Chondrocyte (in vitro differentiated cells): ENCODE measurements around the gene RPAP3. TPM values are rescaled to one million over a fixed set of nuclear protein-coding genes. Genes with fewer than 3 reads are reported as not detected.
A peak's percentile ranks its signal among the peaks of the same experiment; 100 is the strongest.

Experiments
- DNase-seq: peaks from one replicate; pipeline ENCODE4 v3.0.0; 2021; ENCODE audit warnings: mixed read lengths, low spot score
- H3K27ac Mint-ChIP-seq: one replicate; pipeline ENCODE4 v1.8.0; 2021; ENCODE audit warnings: mild to moderate bottlenecking, moderate library complexity, mixed read lengths; ENCODE audit not compliant: unreplicated experiment
- H3K27me3 Mint-ChIP-seq: 2 replicates; pipeline ENCODE4 v1.8.0; 2021; ENCODE audit warnings: low read depth, mixed read lengths
- H3K36me3 Mint-ChIP-seq: 2 replicates; pipeline ENCODE4 v1.8.0; 2021; ENCODE audit warnings: low read depth, mixed read lengths
- H3K4me1 Mint-ChIP-seq: 2 replicates; pipeline ENCODE4 v1.8.0; 2021; ENCODE audit warnings: low read depth, mild to moderate bottlenecking, mixed read lengths
- H3K4me3 Mint-ChIP-seq: one replicate; pipeline ENCODE4 v1.8.0; 2021; ENCODE audit warnings: mild to moderate bottlenecking, moderate library complexity, mixed read lengths; ENCODE audit not compliant: unreplicated experiment
- H3K9me3 Mint-ChIP-seq: 2 replicates; pipeline ENCODE4 v1.8.0; 2021; ENCODE audit warnings: low read depth, mixed read lengths
- CTCF ChIP-seq: fragments of 200-600 bp; sonication (generic); IDR thresholded peaks from 2 replicates; pipeline ENCODE4 v1.5.0; 2021; ENCODE audit warnings: antibody characterized with exemption, mild to moderate bottlenecking, moderate library complexity
- long read RNA-seq: library from polyadenylated mRNA; stranded (forward); transcript quantifications from one replicate; pipeline ENCODE4 v2.0.0, GENCODE V29; 2021
- total RNA-seq: library from RNA; stranded (reverse); gene quantifications from 3 replicates; pipeline ENCODE4 v1.2.1, GENCODE V29; 2021

RPAP3 gene, protein sequence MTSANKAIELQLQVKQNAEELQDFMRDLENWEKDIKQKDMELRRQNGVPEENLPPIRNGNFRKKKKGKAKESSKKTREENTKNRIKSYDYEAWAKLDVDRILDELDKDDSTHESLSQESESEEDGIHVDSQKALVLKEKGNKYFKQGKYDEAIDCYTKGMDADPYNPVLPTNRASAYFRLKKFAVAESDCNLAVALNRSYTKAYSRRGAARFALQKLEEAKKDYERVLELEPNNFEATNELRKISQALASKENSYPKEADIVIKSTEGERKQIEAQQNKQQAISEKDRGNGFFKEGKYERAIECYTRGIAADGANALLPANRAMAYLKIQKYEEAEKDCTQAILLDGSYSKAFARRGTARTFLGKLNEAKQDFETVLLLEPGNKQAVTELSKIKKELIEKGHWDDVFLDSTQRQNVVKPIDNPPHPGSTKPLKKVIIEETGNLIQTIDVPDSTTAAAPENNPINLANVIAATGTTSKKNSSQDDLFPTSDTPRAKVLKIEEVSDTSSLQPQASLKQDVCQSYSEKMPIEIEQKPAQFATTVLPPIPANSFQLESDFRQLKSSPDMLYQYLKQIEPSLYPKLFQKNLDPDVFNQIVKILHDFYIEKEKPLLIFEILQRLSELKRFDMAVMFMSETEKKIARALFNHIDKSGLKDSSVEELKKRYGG
- 23.8 to 35.8 TPM (median 26.1 TPM) in 3 replicates for total RNA-seq
- long read RNA-seq, full-length matches to known transcripts: 24 of 27 reads
- long read RNA-seq, partial matches to known transcripts: 2 of 27 reads
- long read RNA-seq, other reads (novel, unspliced or antisense): 1 of 27 reads

GRCh38 chr12:47705566-47706425, at the start of gene RPAP3:
Gene RPAP3 (minus strand): TSS chr12:47706030. CDS start chr12:47702840, 3,190 bp downstream.
- Mint-ChIP-seq H3K36me3 (no peaks in the 10 kb centered on the region), H3K27ac (peak within 1 kb of the TSS; percentile 98), H3K4me1 (peaks cover 29% of the 10 kb centered on the region), H3K9me3 (no peaks in the 10 kb centered on the region), H3K4me3 (peak within 1 kb of the TSS; percentile 92), H3K27me3 (no peaks in the 10 kb centered on the region)
- peak; percentile 97 for DNase-seq
- peak; percentile 87 for TF ChIP-seq CTCF

DNA sequence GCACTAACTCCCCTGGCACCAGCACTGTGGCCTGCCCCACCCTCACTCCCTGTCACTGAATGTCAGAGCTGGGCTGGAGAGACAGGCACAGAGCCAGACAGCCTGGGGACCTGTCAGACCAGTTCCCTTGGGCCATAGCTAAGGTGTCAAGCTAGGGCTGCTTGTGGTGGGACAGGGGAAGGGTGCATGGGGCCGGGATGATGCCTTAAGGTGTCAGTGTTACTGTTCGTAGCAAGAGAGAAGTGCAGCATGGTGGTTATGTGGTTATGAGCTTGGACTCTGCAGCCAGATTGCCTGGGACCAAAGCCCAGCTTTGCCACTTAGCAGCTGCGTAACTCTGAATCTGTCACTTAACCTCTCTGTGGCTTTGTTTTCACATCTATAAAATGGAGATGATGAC, 49.1 kb upstream of the RPAP3 start:
- H3K9me3 Mint-ChIP-seq: no peaks in the 10 kb centered on the region
- no peak overlapping the region for H3K4me3 Mint-ChIP-seq
- H3K27ac Mint-ChIP-seq: no peak overlapping the region
- TF ChIP-seq CTCF: no peak
- peaks cover 30% of the 10 kb centered on the region for H3K4me1 Mint-ChIP-seq
- no peak for DNase-seq
- H3K27me3 Mint-ChIP-seq: peaks cover 2% of the 10 kb centered on the region
- no peaks in the 10 kb centered on the region for H3K36me3 Mint-ChIP-seq

GRCh38 chr12:47754126-47754525, 48.3 kb upstream of the RPAP3 start:
- no peaks in the 10 kb centered on the region for H3K9me3 Mint-ChIP-seq
- peaks cover 3% of the 10 kb centered on the region for H3K27me3 Mint-ChIP-seq
- H3K36me3 Mint-ChIP-seq: no peaks in the 10 kb centered on the region
- peaks cover 30% of the 10 kb centered on the region for H3K4me1 Mint-ChIP-seq
- H3K27ac Mint-ChIP-seq: no peak overlapping the region
- TF ChIP-seq CTCF: no peak
- no peak for DNase-seq
- H3K4me3 Mint-ChIP-seq: no peak overlapping the region

DNA sequence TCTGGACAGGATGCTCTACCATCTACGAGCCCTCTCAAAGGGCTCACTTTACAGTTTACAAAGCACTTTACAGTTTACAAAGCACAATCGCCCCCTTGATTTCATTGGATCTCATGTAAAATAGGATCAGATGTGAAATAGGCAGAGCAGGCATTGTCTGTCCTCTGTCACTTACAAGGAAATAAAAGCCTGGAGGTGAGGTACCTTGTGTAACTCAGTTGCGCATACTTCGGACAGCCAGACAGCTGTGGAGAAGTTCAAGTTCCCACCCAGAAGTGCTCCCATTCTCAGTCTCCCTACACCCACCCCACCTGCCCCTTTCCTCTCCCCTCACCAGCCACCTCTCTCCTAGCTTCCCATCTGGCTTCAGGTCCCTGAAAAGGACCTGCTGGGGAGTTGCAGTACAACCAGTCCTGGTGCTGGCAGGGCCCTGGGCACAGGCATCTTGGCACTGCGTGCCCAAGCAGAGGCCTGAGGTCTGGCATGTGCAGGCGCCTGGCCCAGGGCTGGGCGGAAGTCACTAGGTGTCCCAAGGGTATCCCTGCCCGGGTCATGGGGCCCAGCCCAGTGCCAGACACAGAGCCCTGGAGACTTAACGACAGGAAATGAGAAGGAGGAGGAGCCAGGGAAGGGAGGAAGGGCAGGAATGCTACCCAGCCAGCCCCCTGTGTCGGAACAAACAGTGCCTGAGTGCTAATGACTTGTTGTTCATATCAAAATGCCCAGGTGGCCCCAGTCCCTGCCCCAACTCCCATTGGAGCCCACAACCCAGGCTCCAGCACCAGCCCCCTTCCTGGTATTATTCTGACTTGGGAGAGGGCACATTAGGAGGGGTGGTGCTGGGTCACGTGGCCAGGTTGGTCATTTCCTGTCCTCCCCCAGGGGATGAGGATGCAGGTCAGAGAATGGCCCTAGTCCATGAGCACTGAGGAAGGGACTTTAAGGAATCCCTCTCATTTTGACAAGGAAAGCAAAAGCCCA, 47.5 kb upstream of the RPAP3 start:
- H3K27ac Mint-ChIP-seq: peak overlapping the region; percentile 12
- TF ChIP-seq CTCF: no peak
- no peaks in the 10 kb centered on the region for H3K36me3 Mint-ChIP-seq
- DNase-seq: no peak
- H3K9me3 Mint-ChIP-seq: no peaks in the 10 kb centered on the region
- no peak overlapping the region for H3K4me3 Mint-ChIP-seq
- peaks cover 7% of the 10 kb centered on the region for H3K27me3 Mint-ChIP-seq
- H3K4me1 Mint-ChIP-seq: peaks cover 25% of the 10 kb centered on the region
